GM18861 (cell line): Measurements from ENCODE around the gene CCDC159.
"Not testable (repeated sequence)": the region's sequence is repeated elsewhere in the genome, so short reads cannot be mapped to it uniquely, and the experiment has no call there.

Experiments
- ATAC-seq: cut with Tn5 transposase; IDR thresholded peaks from one replicate; pipeline ENCODE4 v1.9.1; 2021; ENCODE audit not compliant: unreplicated experiment

Gene CCDC159

GRCh38 chr19:11338121-11338520 is 8.2 kb upstream of the CCDC159 start:
- no peak for ATAC-seq

GRCh38 chr19:11338569-11339253 is 7.6 kb upstream of the CCDC159 start:
- ATAC-seq: no peak

- peak; percentile 63 for ATAC-seq
Observed at GRCh38 chr19:11339254-11340098, 6.8 kb upstream of the CCDC159 start, which contains the start of gene RAB3D. RAB3D (minus strand) TSS chr19:11339657; CDS start chr19:11337399, 2,258 bp downstream.

- ATAC-seq: not testable (repeated sequence)
Observed at GRCh38 chr19:11340099-11340467, 6.2 kb upstream of the CCDC159 start.

GRCh38 chr19:11342429-11342828 is 3.9 kb upstream of the CCDC159 start:
- no peak for ATAC-seq

- ATAC-seq: no peak
Observed at GRCh38 chr19:11345122-11345803, 1.1 kb upstream of the CCDC159 start.

GRCh38 chr19:11347546-11348039 is 1.3 kb downstream of the CCDC159 start:
- ATAC-seq: no peak

GRCh38 chr19:11349171-11349570 is 2.9 kb downstream of the CCDC159 start:
- no peak for ATAC-seq

- not testable (repeated sequence) for ATAC-seq
Observed at GRCh38 chr19:11354102-11354501, 7.8 kb downstream of the CCDC159 start.

GRCh38 chr19:11355160-11356073 is 9.1 kb downstream of the CCDC159 start, which contains the start of gene PLPPR2:
PLPPR2 (plus strand) TSS chr19:11355432; CDS start chr19:11357674, 2,242 bp downstream.
- no peak for ATAC-seq

GRCh38 chr19:11356074-11356397 is 9.7 kb downstream of the CCDC159 start:
- ATAC-seq: no peak

- ATAC-seq: no peak
Observed at GRCh38 chr19:11356676-11357550, 10.6 kb downstream of the CCDC159 start.

GRCh38 chr19:11359421-11359820 is 13.1 kb downstream of the CCDC159 start:
- ATAC-seq: no peak

- no peak for ATAC-seq
Observed at GRCh38 chr19:11361037-11361770, 14.9 kb downstream of the CCDC159 start.

GRCh38 chr19:11361771-11362731 is 15.7 kb downstream of the CCDC159 start:
- ATAC-seq: no peak

- no peak for ATAC-seq
Observed at GRCh38 chr19:11363881-11364280, 17.6 kb downstream of the CCDC159 start.

GRCh38 chr19:11364296-11364904 is 18.1 kb downstream of the CCDC159 start:
- no peak for ATAC-seq
